H1 (cell line): ENCODE results near the gene NPR2. TPM values are rescaled to one million over a fixed set of nuclear protein-coding genes. Genes with fewer than 3 reads are reported as not detected.
A peak's percentile ranks its signal among the peaks of the same experiment; 100 is the strongest.

Experiments
- CTCF ChIA-PET: fragments of 300-600 bp; sonication (Branson Sonifier 250); formaldehyde crosslinking; loops from one replicate; lab custom pipeline; 2021; ENCODE audit not compliant: partially characterized antibody; lab: Charles Lee
- POLR2A ChIA-PET: fragments of 300-600 bp; sonication (Branson Sonifier 250); formaldehyde crosslinking; loops from one replicate; lab custom pipeline; 2021; ENCODE audit warnings: inconsistent platforms; ENCODE audit not compliant: partially characterized antibody; lab: Charles Lee
- DNase-seq, 2 experiments: peaks; one replicate each; pipeline versions ENCODE4 v3.0.0 to v3.0.0-alpha.2; 2010 to 2022; ENCODE audit warnings: low spot score in 2 of 2, low read depth in 1 of 2, mixed read lengths in 1 of 2
- FAIRE-seq: peaks from 2 replicates; lab custom pipeline; 2011; peaks lifted over from hg19 to GRCh38; lab: Jason Lieb, UNC
- H2AFZ ChIP-seq: 2 replicates; pipeline ENCODE4 v1.8.1; 2012; ENCODE audit warnings: low read length, inconsistent platforms
- H2AK5ac ChIP-seq: 2 replicates; pipeline ENCODE4 v1.6.1; 2013; ENCODE audit warnings: low read depth, low read length
- H2BK120ac ChIP-seq: replicated peaks from 2 replicates; pipeline ENCODE3; 2013; ENCODE audit warnings: low read depth, low read length, inconsistent platforms
- H2BK12ac ChIP-seq: 2 replicates; pipeline ENCODE4 v1.6.1; 2013; ENCODE audit warnings: low read depth, low read length
- H2BK15ac ChIP-seq: 2 replicates; pipeline ENCODE4 v1.6.1; 2013; ENCODE audit warnings: low read length
- H2BK20ac ChIP-seq: 2 replicates; pipeline ENCODE4 v1.6.1; 2013; ENCODE audit warnings: low read length
- H2BK5ac ChIP-seq: 2 replicates; pipeline ENCODE4 v1.6.1; 2013; ENCODE audit warnings: low read depth, low read length
- H3K14ac ChIP-seq: 2 replicates; pipeline ENCODE4 v1.6.1; 2013; ENCODE audit warnings: inconsistent platforms; ENCODE audit not compliant: insufficient read length
- H3K18ac ChIP-seq: 2 replicates; pipeline ENCODE4 v1.6.1; 2013; ENCODE audit warnings: low read length; ENCODE audit errors: extremely low read depth
- H3K23ac ChIP-seq: 2 replicates; pipeline ENCODE4 v1.6.1; 2013; ENCODE audit warnings: inconsistent platforms; ENCODE audit not compliant: insufficient read length
- H3K23me2 ChIP-seq: 2 replicates; pipeline ENCODE4 v1.6.1; 2013; ENCODE audit warnings: low read depth, low read length
- H3K27ac ChIP-seq: 2 replicates; pipeline ENCODE4 v1.6.1; 2011; ENCODE audit warnings: low read depth, low read length, inconsistent platforms
- H3K27me3 ChIP-seq, 4 experiments: replicated peaks in 1 of 4; 1 replicate in 1 of 4; 2 replicates in 3 of 4; pipeline versions ENCODE4 v1.6.1 to v1.8.1; 2011 to 2013; ENCODE audit warnings: low read length in 3 of 4, mild to moderate bottlenecking in 3 of 4, inconsistent platforms in 2 of 4, mixed read lengths in 2 of 4, moderate library complexity in 1 of 4; ENCODE audit not compliant: control insufficient read depth in 3 of 4, insufficient read depth in 3 of 4; ENCODE audit errors: extremely low read depth in 1 of 4
- H3K36me3 ChIP-seq, 4 experiments: 2 replicates each; pipeline versions ENCODE4 v1.6.1 to v1.8.1; 2011 to 2013; ENCODE audit warnings: mild to moderate bottlenecking in 4 of 4, low read length in 3 of 4, moderate library complexity in 2 of 4, control low read depth in 1 of 4, inconsistent platforms in 1 of 4; ENCODE audit not compliant: insufficient read depth in 4 of 4, control insufficient read depth in 2 of 4
- H3K4ac ChIP-seq: replicated peaks from 2 replicates; pipeline ENCODE3; 2013; ENCODE audit warnings: low read length, low read depth, mixed read lengths, inconsistent platforms; ENCODE audit not compliant: insufficient read length
- H3K4me1 ChIP-seq, 4 experiments: replicated peaks in 1 of 4; 1 replicate in 1 of 4; 2 replicates in 3 of 4; pipeline versions ENCODE4 v1.6.1 to v1.8.1; 2011 to 2013; ENCODE audit warnings: low read length in 3 of 4, inconsistent platforms in 2 of 4, mixed read lengths in 1 of 4; ENCODE audit not compliant: insufficient read depth in 4 of 4, control insufficient read depth in 3 of 4
- H3K4me2 ChIP-seq, 2 experiments: 2 replicates each; pipeline versions ENCODE4 v1.6.1 to v1.8.1; 2011 to 2013; ENCODE audit warnings: low read depth in 2 of 2, low read length in 2 of 2, control low read depth in 1 of 2, inconsistent platforms in 1 of 2, mild to moderate bottlenecking in 1 of 2; ENCODE audit not compliant: insufficient read depth in 1 of 2
- H3K4me3 ChIP-seq, 4 experiments: fragments of 200-600, 300-600 bp in 1 of 4; sonication (generic), shearing (Covaris generic), sonication (Bioruptor Twin) in 1 of 4; 2 replicates each; pipeline versions ENCODE4 v1.5.1 to v1.8.1; 2011 to 2016; ENCODE audit warnings: low read length in 4 of 4, low read depth in 3 of 4, control low read depth in 2 of 4, inconsistent platforms in 2 of 4, mild to moderate bottlenecking in 2 of 4, mixed read lengths in 1 of 4, moderate library complexity in 1 of 4; ENCODE audit not compliant: insufficient read depth in 2 of 4; ENCODE audit errors: extremely low read depth in 1 of 4
- H3K56ac ChIP-seq: replicated peaks from 2 replicates; pipeline ENCODE3; 2013; ENCODE audit warnings: low read depth, mild to moderate bottlenecking, mixed read lengths, low read length, inconsistent platforms; ENCODE audit not compliant: insufficient read length
- H3K79me1 ChIP-seq: 2 replicates; pipeline ENCODE4 v1.6.1; 2013; ENCODE audit warnings: low read depth, low read length, control low read depth
- H3K79me2 ChIP-seq, 2 experiments: 2 replicates each; pipeline versions ENCODE4 v1.6.1 to v1.8.1; 2012 to 2013; ENCODE audit warnings: low read length in 2 of 2, mild to moderate bottlenecking in 2 of 2, inconsistent platforms in 1 of 2; ENCODE audit not compliant: insufficient read depth in 2 of 2, control insufficient read depth in 1 of 2
- H3K9ac ChIP-seq, 4 experiments: replicated peaks in 1 of 4; 1 replicate in 1 of 4; 2 replicates in 3 of 4; pipeline versions ENCODE4 v1.6.1 to v1.8.1; 2011 to 2013; ENCODE audit warnings: low read depth in 3 of 4, low read length in 3 of 4, control low read depth in 2 of 4, mild to moderate bottlenecking in 2 of 4, moderate library complexity in 2 of 4, inconsistent platforms in 1 of 4; ENCODE audit errors: extremely low read depth in 1 of 4
- H3K9me3 ChIP-seq, 2 experiments: 2 replicates each; pipeline versions ENCODE4 v1.6.1 to v1.8.1; 2012 to 2013; ENCODE audit warnings: mild to moderate bottlenecking in 2 of 2, moderate library complexity in 2 of 2, control low read depth in 1 of 2, inconsistent platforms in 1 of 2, low read depth in 1 of 2, low read length in 1 of 2, mixed read lengths in 1 of 2; ENCODE audit not compliant: insufficient read depth in 2 of 2
- H4K20me1 ChIP-seq, 2 experiments: replicated peaks in 1 of 2; 2 replicates each; pipeline versions ENCODE3 to v1.8.1; 2011 to 2013; ENCODE audit warnings: inconsistent platforms in 2 of 2, low read length in 2 of 2, mild to moderate bottlenecking in 1 of 2; ENCODE audit not compliant: insufficient read depth in 2 of 2, control insufficient read depth in 1 of 2
- H4K5ac ChIP-seq: 2 replicates; pipeline ENCODE4 v1.6.1; 2013; ENCODE audit warnings: low read length, low read depth, mixed read lengths, inconsistent platforms; ENCODE audit not compliant: insufficient read length
- H4K8ac ChIP-seq: 2 replicates; pipeline ENCODE4 v1.8.0; 2013; ENCODE audit warnings: mild to moderate bottlenecking, moderate library complexity, low read length, inconsistent platforms; ENCODE audit not compliant: insufficient read depth; ENCODE audit errors: extremely low read depth
- H4K91ac ChIP-seq: replicated peaks from 2 replicates; pipeline ENCODE3; 2013; ENCODE audit warnings: low read length, mixed read lengths, inconsistent platforms; ENCODE audit not compliant: insufficient read length
- CBX8 ChIP-seq: fragments of 300-800, 300-1000 bp; sonication (generic); IDR thresholded peaks from 2 replicates; pipeline ENCODE4 v1.7.1; 2016; ENCODE audit warnings: low read depth, low read length, borderline replicate concordance
- EGR1 ChIP-seq: IDR thresholded peaks from 2 replicates; pipeline ENCODE4 v1.6.1; 2011; ENCODE audit warnings: low read depth, low read length, borderline replicate concordance
- FOSL1 ChIP-seq: IDR thresholded peaks from 2 replicates; pipeline ENCODE4 v1.6.1; 2011; ENCODE audit warnings: mild to moderate bottlenecking, low read depth, low read length, moderate library complexity; ENCODE audit not compliant: insufficient read depth
- KDM5A ChIP-seq: fragments of 200-600 bp; IDR thresholded peaks from 2 replicates; pipeline ENCODE4 v1.7.1; 2012; ENCODE audit warnings: mild to moderate bottlenecking, low read length, inconsistent platforms, mixed read lengths
- MAFK ChIP-seq: IDR thresholded peaks from 2 replicates; pipeline ENCODE4 v1.6.1; 2012; ENCODE audit warnings: low read depth, mild to moderate bottlenecking, improper control_type of control experiment, low read length
- POLR2AphosphoS5 ChIP-seq: IDR thresholded peaks from 2 replicates; pipeline ENCODE4 v1.6.1; 2011; ENCODE audit warnings: low read depth, low read length
- RAD21 ChIP-seq, 2 experiments: IDR thresholded peaks in 1 of 2; conservative IDR thresholded peaks in 1 of 2; 2 replicates each; pipeline ENCODE4 v1.6.1; 2011; ENCODE audit warnings: low read depth in 2 of 2, low read length in 2 of 2, improper control_type of control experiment in 1 of 2, inconsistent platforms in 1 of 2, mild to moderate bottlenecking in 1 of 2, moderate library complexity in 1 of 2
- RBBP5 ChIP-seq: IDR thresholded peaks from 2 replicates; pipeline ENCODE4 v1.7.1; 2012; ENCODE audit warnings: low read depth, mild to moderate bottlenecking, inconsistent platforms, low read length, moderate library complexity, borderline replicate concordance
- SIRT6 ChIP-seq: IDR thresholded peaks from one replicate; pipeline ENCODE4 v1.7.1; 2012; ENCODE audit warnings: low read length, inconsistent platforms
- SP4 ChIP-seq: IDR thresholded peaks from 2 replicates; pipeline ENCODE4 v1.6.1; 2012; ENCODE audit warnings: low read length, inconsistent platforms
- SUZ12 ChIP-seq: fragments of 200-600 bp; sonication (generic); IDR thresholded peaks from 2 replicates; pipeline ENCODE4 v1.6.1; 2012; ENCODE audit warnings: mild to moderate bottlenecking, inconsistent platforms, low read length, moderate library complexity, mixed read lengths
- TAF1 ChIP-seq: IDR thresholded peaks from 2 replicates; pipeline ENCODE4 v1.6.1; 2011; ENCODE audit warnings: mild to moderate bottlenecking, low read depth, low read length
- WGBS, 2 experiments: shearing (Covaris generic) in 1 of 2; methylation state at CpG; one replicate each; pipeline versions ENCODE4 v1.1.6 to v1.1.7; 2013 to 2015; ENCODE audit warnings: low lambda C conversion rate in 2 of 2, mixed read lengths in 2 of 2, inconsistent platforms in 1 of 2, low coverage in 1 of 2, missing lambda C conversion rate in 1 of 2; ENCODE audit not compliant: insufficient replicate concordance in 2 of 2, insufficient coverage in 1 of 2, insufficient read length in 1 of 2; ENCODE audit errors: extremely low coverage in 1 of 2, missing lambda C conversion rate in 1 of 2; 5-methylcytosine and 5-hydroxymethylcytosine counted together
- polyA plus RNA-seq, 7 experiments: library from polyadenylated mRNA; depleted of rRNA in 3 of 7; stranded (reverse) in 5 of 7; unstranded in 2 of 7; fragments of >200 nt in 5 of 7; fragments of 200-250 nt in 2 of 7; gene quantifications; 1 replicate in 5 of 7; 2 replicates in 1 of 7; 4 replicates in 1 of 7; pipeline versions ENCODE4 v1.2.1 to v1.2.3, GENCODE V29; 2011 to 2013; ENCODE audit warnings: missing spikeins in 2 of 7, mixed read lengths in 2 of 7
- total RNA-seq: library from RNA; stranded (reverse); fragmentation: NEBNext Ultra II Directional; extraction: Animal tissue kit (Norgen Biotek cat#: 25700); gene quantifications from 2 replicates; pipeline ENCODE4 v1.2.1, GENCODE V29; 2021
- TF ChIP-seq, protein P1 (sequence below): IDR thresholded peaks from 2 replicates; pipeline ENCODE4 v1.6.1; 2012; ENCODE audit warnings: low read length, inconsistent platforms

Gene NPR2
- total and polyA plus RNA-seq, 2 of the 8 experiments (the other 6 are each of a cell fraction or from before 2014, with no cell fraction given): 11.0 to 17.0 TPM

DNA sequence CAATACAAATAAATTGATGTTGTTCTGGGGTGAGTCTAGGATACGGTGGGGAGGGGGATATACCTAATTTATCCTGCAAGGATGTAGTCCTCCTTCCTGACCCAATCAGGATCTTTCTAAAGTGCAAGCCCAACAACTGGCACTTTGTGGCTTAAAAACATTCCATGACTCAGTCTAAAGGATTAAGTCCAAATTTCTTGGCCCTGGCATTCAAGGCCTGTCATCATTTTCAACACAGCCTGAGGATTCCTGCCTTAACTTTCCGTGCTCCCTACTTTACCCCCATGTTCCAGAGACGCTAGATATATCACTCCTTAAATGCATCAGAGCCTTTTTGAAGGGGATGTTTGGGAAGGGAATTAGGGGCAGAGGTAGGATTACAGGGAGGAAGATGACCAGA lies 36.1 kb downstream of the NPR2 start:
- no peaks in the 10 kb centered on the region for H3K79me2 ChIP-seq
- H3K23ac ChIP-seq: no peak overlapping the region
- no peak overlapping the region for H3K4me2 ChIP-seq
- no peak overlapping the region for H3K4me3 ChIP-seq
- ChIA-PET POLR2A (interaction anchor here (1.9 to 2.7 kb wide), 3 partner anchors 13 to 36 kb away, joined by 4 to 13 read pairs (median 6); partner anchors contain the start of genes HINT2, NPR2 and SPAG8), CTCF (interaction anchor here (0.6 to 10.6 kb wide), 9 partner anchors 14 to 187 kb away, joined by 3 to 172 read pairs (median 14); partner anchors contain the start of genes GBA2, HINT2, RGP1 and SPAG8)
- no peak overlapping the region for H3K4ac ChIP-seq
- no peak overlapping the region for H2BK5ac ChIP-seq
- no peak overlapping the region for H3K18ac ChIP-seq
- H2BK15ac ChIP-seq: peak overlapping the region; percentile 46; the same call in 1 of the 2 replicates
- H3K4me1 ChIP-seq: peaks cover 2 to 18% (median 9%) of the 10 kb centered on the region in 4 experiments; a peak in 6 of 7 replicates
- no peak overlapping the region for H2BK120ac ChIP-seq
- H4K91ac ChIP-seq: no peak overlapping the region
- H3K14ac ChIP-seq: no peak overlapping the region
- DNase-seq (no peak), FAIRE-seq (no peak)
- no peak overlapping the region for H2BK20ac ChIP-seq
- no peaks in the 10 kb centered on the region for H4K20me1 ChIP-seq
- no peak overlapping the region for H3K9ac ChIP-seq
- no peaks in the 10 kb centered on the region for H3K9me3 ChIP-seq
- no peak overlapping the region for H3K56ac ChIP-seq
- no peak overlapping the region for H3K27ac ChIP-seq
- no peak overlapping the region for H2AK5ac ChIP-seq
- H3K36me3 ChIP-seq: no peaks in the 10 kb centered on the region
- no peak overlapping the region for H2BK12ac ChIP-seq
- peaks cover 10% of the 10 kb centered on the region for H3K23me2 ChIP-seq
- 90% methylated on average over 3 of the region's 3 CpGs; no CpG with 5 or more reads in 1 of the 2 experiments for WGBS, 2 experiments
- no peak overlapping the region for H2AFZ ChIP-seq
- H3K27me3 ChIP-seq: no peaks in the 10 kb centered on the region
- no peak overlapping the region for H4K8ac ChIP-seq
- H4K5ac ChIP-seq: no peak overlapping the region
- no peaks in the 10 kb centered on the region for H3K79me1 ChIP-seq
- TF ChIP-seq CBX8 (no peak), POLR2AphosphoS5 (no peak), SIRT6 (no peak), FOSL1 (no peak), SUZ12 (no peak), RAD21 (IDR thresholded peaks at IDR 0.05 in 1 of 2, conservative IDR thresholded peaks at IDR 0.05 in 1 of 2; ENCODE audit: low read depth in 2 of 2, low read length in 2 of 2) (no peak), KDM5A (no peak), SP4 (no peak), TAF1 (no peak), EGR1 (no peak), MAFK (no peak), RBBP5 (no peak)
- TF ChIP-seq, protein P1, sequence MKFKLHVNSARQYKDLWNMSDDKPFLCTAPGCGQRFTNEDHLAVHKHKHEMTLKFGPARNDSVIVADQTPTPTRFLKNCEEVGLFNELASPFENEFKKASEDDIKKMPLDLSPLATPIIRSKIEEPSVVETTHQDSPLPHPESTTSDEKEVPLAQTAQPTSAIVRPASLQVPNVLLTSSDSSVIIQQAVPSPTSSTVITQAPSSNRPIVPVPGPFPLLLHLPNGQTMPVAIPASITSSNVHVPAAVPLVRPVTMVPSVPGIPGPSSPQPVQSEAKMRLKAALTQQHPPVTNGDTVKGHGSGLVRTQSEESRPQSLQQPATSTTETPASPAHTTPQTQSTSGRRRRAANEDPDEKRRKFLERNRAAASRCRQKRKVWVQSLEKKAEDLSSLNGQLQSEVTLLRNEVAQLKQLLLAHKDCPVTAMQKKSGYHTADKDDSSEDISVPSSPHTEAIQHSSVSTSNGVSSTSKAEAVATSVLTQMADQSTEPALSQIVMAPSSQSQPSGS: no peak
